GM23338 (cell line): Measurements from ENCODE around the gene KRTAP13-4. TPM values are rescaled to one million over a fixed set of nuclear protein-coding genes. Genes with fewer than 3 reads are reported as not detected.

Source experiments
- ATAC-seq: fragments of 200-7000 bp; cut with Tn5 transposase; 3 replicates; pipeline ENCODE4 v1.9.1; 2020
- DNase-seq: peaks from one replicate; pipeline ENCODE4 v3.0.0-alpha.2; 2015; ENCODE audit warnings: low spot score
- H2AFZ ChIP-seq: fragments of 200-600 bp; sonication (generic); 2 replicates; pipeline ENCODE4 v1.8.0; 2016; ENCODE audit warnings: antibody characterized with exemption, mild to moderate bottlenecking, moderate library complexity
- H3F3A ChIP-seq: fragments of 200-600 bp; sonication (generic); replicated peaks from 2 replicates; pipeline ENCODE4 v1.8.0; 2017; ENCODE audit warnings: antibody characterized with exemption, mixed run types, low read depth
- H3K27ac ChIP-seq: fragments of 200-600 bp; sonication (generic); 2 replicates; pipeline ENCODE4 v1.6.1; 2016; ENCODE audit warnings: low read depth
- H3K27me3 ChIP-seq: fragments of 200-600 bp; sonication (generic); 2 replicates; pipeline ENCODE4 v1.8.0; 2016; ENCODE audit warnings: mild to moderate bottlenecking, mixed run types, moderate library complexity; ENCODE audit not compliant: insufficient read depth
- H3K36me3 ChIP-seq: fragments of 200-600 bp; sonication (generic); 2 replicates; pipeline ENCODE4 v1.8.0; 2016; ENCODE audit warnings: mild to moderate bottlenecking; ENCODE audit not compliant: insufficient read depth
- H3K4me1 ChIP-seq: fragments of 200-600 bp; sonication (generic); 2 replicates; pipeline ENCODE4 v1.8.0; 2016; ENCODE audit warnings: mild to moderate bottlenecking, moderate library complexity; ENCODE audit not compliant: insufficient read depth
- H3K4me2 ChIP-seq: fragments of 200-600 bp; sonication (generic); 2 replicates; pipeline ENCODE4 v1.7.1; 2017; ENCODE audit warnings: mixed run types
- H3K4me3 ChIP-seq: fragments of 200-600 bp; sonication (generic); 2 replicates; pipeline ENCODE4 v1.6.1; 2016; ENCODE audit warnings: mixed run types
- H3K79me2 ChIP-seq: fragments of 200-600 bp; sonication (generic); replicated peaks from 2 replicates; pipeline ENCODE4 v1.8.0; 2017; ENCODE audit warnings: mild to moderate bottlenecking; ENCODE audit not compliant: insufficient read depth
- H3K9me2 ChIP-seq: fragments of 200-600 bp; sonication (generic); 2 replicates; pipeline ENCODE4 v1.8.0; 2017; ENCODE audit not compliant: insufficient read depth
- H4K20me1 ChIP-seq: fragments of 200-600 bp; sonication (generic); replicated peaks from 2 replicates; pipeline ENCODE4 v1.8.0; 2017; ENCODE audit warnings: mild to moderate bottlenecking; ENCODE audit not compliant: insufficient read depth
- H3K27ac Mint-ChIP-seq: 2 replicates; pipeline ENCODE4 v1.8.0; 2020; ENCODE audit warnings: inconsistent platforms, mild to moderate bottlenecking, moderate library complexity, mixed read lengths
- H3K27me3 Mint-ChIP-seq: 3 replicates; pipeline ENCODE4 v1.8.0; 2022; ENCODE audit warnings: low read depth, mild to moderate bottlenecking, moderate library complexity, mixed read lengths, inconsistent platforms; ENCODE audit not compliant: insufficient read depth, poor library complexity
- H3K36me3 Mint-ChIP-seq: 3 replicates; pipeline ENCODE4 v1.8.0; 2021; ENCODE audit warnings: low read depth, mild to moderate bottlenecking, inconsistent platforms, moderate library complexity, mixed read lengths
- H3K4me1 Mint-ChIP-seq: 3 replicates; pipeline ENCODE4 v1.8.0; 2020; ENCODE audit warnings: mild to moderate bottlenecking, inconsistent platforms, mixed read lengths
- H3K4me3 Mint-ChIP-seq: 3 replicates; pipeline ENCODE4 v1.8.0; 2021; ENCODE audit warnings: moderate library complexity, mild to moderate bottlenecking, inconsistent platforms, mixed read lengths
- H3K9me3 Mint-ChIP-seq: 3 replicates; pipeline ENCODE4 v1.8.0; 2020; ENCODE audit warnings: moderate library complexity, mild to moderate bottlenecking, inconsistent platforms, mixed read lengths
- ETS1 ChIP-seq: IDR thresholded peaks from 2 replicates; pipeline ENCODE4 v1.6.1; 2016; ENCODE audit warnings: antibody characterized with exemption
- NANOG ChIP-seq: IDR thresholded peaks from 2 replicates; pipeline ENCODE4 v1.6.1; 2016; ENCODE audit warnings: antibody characterized with exemption, borderline replicate concordance
- REST ChIP-seq: IDR thresholded peaks from one replicate; pipeline ENCODE4 v1.6.1; 2018; ENCODE audit warnings: antibody characterized with exemption; ENCODE audit not compliant: unreplicated experiment
- STAT1 ChIP-seq: IDR thresholded peaks from one replicate; pipeline ENCODE4 v1.6.1; 2016; ENCODE audit warnings: antibody characterized with exemption; ENCODE audit not compliant: unreplicated experiment
- ZNF114 ChIP-seq: fragments of 250-450 bp; sonication (Bioruptor Pico); IDR thresholded peaks from 2 replicates; pipeline ENCODE4 v1.5.0; 2020; ENCODE audit warnings: mild to moderate bottlenecking, moderate library complexity
- polyA plus RNA-seq: library from polyadenylated mRNA; unstranded; fragments of >200 nt; fragmentation: Nextera tagmentation; extraction: Ambion mirVana; gene quantifications from 2 replicates; pipeline ENCODE4 v1.2.1, GENCODE V29; 2016
- total RNA-seq: library from RNA; depleted of rRNA; stranded (reverse); fragments of >200 nt; shearing (Covaris generic); gene quantifications from 2 replicates; pipeline ENCODE4 v1.2.3, GENCODE V29; 2014; rRNA removed

KRTAP13-4 gene
- total and polyA plus RNA-seq, 2 experiments from 2014 or later: not detected

GRCh38 chr21:30479259-30479658 lies 49.2 kb downstream of the KRTAP13-4 start:
- DNase-seq: no peak
- H3K27ac Mint-ChIP-seq: no peak overlapping the region
- H3K4me1 ChIP-seq: no peaks in the 10 kb centered on the region
- no peak overlapping the region for H3K4me3 ChIP-seq
- no peaks in the 10 kb centered on the region for H3K9me3 Mint-ChIP-seq
- H4K20me1 ChIP-seq: no peaks in the 10 kb centered on the region
- H3K4me1 Mint-ChIP-seq: peaks cover 3% of the 10 kb centered on the region; the same call in 2 of the 3 replicates
- no peaks in the 10 kb centered on the region for H3K27me3 Mint-ChIP-seq
- ATAC-seq: no peak
- H3K36me3 Mint-ChIP-seq: no peaks in the 10 kb centered on the region
- no peaks in the 10 kb centered on the region for H3K9me2 ChIP-seq
- no peaks in the 10 kb centered on the region for H3K36me3 ChIP-seq
- no peak overlapping the region for H3K4me2 ChIP-seq
- H3K4me3 Mint-ChIP-seq: no peak overlapping the region
- H2AFZ ChIP-seq: no peak overlapping the region
- no peaks in the 10 kb centered on the region for H3K27me3 ChIP-seq
- no peaks in the 10 kb centered on the region for H3F3A ChIP-seq
- H3K79me2 ChIP-seq: no peaks in the 10 kb centered on the region
- TF ChIP-seq NANOG: no peak
- no peak overlapping the region for H3K27ac ChIP-seq

DNA sequence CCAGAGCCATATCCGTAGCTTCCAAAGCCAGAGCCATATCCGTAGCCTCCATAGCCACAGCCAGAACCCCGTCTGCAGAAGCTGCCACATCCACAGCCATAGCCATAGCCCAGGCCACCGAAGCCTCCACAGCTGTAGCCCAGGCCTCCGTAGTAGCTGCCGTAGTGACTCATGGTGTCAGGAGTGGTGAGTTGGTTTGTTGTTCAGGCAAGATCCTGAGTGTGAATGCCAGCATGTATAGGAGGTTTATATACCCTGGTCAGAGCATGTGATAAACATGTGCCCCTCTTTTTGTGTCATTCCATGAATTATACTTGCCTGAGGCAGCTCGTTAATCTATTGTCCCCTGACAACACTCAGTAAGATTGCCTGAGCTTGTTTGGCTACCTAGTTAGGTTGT lies 50.1 kb downstream of the KRTAP13-4 start, which contains the start of gene KRTAP19-1:
KRTAP19-1 (minus strand) TSS at position 223 of the 400 bp plus-strand sequence; CDS start at position 173, 50 bp downstream.
- Histone ChIP-seq H4K20me1 (no peaks in the 10 kb centered on the region), H3K27ac (no peak within 1 kb of the TSS), H3K4me2 (no peak within 1 kb of the TSS), H3K4me3 (no peak within 1 kb of the TSS), H2AFZ (no peak within 1 kb of the TSS), H3F3A (no peaks in the 10 kb centered on the region), H3K36me3 (no peaks in the 10 kb centered on the region), H3K27me3 (no peaks in the 10 kb centered on the region), H3K4me1 (no peaks in the 10 kb centered on the region), H3K79me2 (no peaks in the 10 kb centered on the region), H3K9me2 (no peaks in the 10 kb centered on the region)
- Mint-ChIP-seq H3K4me1 (peaks cover 3% of the 10 kb centered on the region; the same call in 2 of the 3 replicates), H3K4me3 (no peak within 1 kb of the TSS), H3K27ac (no peak within 1 kb of the TSS), H3K9me3 (peaks cover 5% of the 10 kb centered on the region; the same call in 1 of the 3 replicates), H3K27me3 (no peaks in the 10 kb centered on the region), H3K36me3 (0 out of 3 replicates have a peak, but pooled peaks cover 3% of the 10 kb centered on the region)
- DNase-seq: no peak
- ATAC-seq: no peak
- no peak for TF ChIP-seq STAT1
- TF ChIP-seq REST: no peak
- TF ChIP-seq ZNF114: no peak
- no peak for TF ChIP-seq ETS1

Other genes with a start within 250 kb of the KRTAP13-4 start
- gene CLDN8, start 214.1 kb upstream of the KRTAP13-4 start, total RNA-seq: not detected in 2 replicates
- gene CLDN8, start 214.1 kb upstream of the KRTAP13-4 start, polyA plus RNA-seq: not detected in 2 replicates
- not detected in 2 replicates for gene KRTAP24-1, start 147.3 kb upstream of the KRTAP13-4 start, total RNA-seq
- gene KRTAP24-1, start 147.3 kb upstream of the KRTAP13-4 start, polyA plus RNA-seq: not detected in 2 replicates
- not detected in 2 replicates for gene KRTAP25-1, start 140.7 kb upstream of the KRTAP13-4 start, total RNA-seq
- gene KRTAP25-1, start 140.7 kb upstream of the KRTAP13-4 start, polyA plus RNA-seq: not detected in 2 replicates
- not detected in 2 replicates for gene KRTAP26-1, start 109.9 kb upstream of the KRTAP13-4 start, total RNA-seq
- not detected in 2 replicates for gene KRTAP26-1, start 109.9 kb upstream of the KRTAP13-4 start, polyA plus RNA-seq
- not detected in 2 replicates for gene KRTAP27-1, start 92.5 kb upstream of the KRTAP13-4 start, total RNA-seq
- not detected in 2 replicates for gene KRTAP27-1, start 92.5 kb upstream of the KRTAP13-4 start, polyA plus RNA-seq
- gene KRTAP23-1, start 81.6 kb upstream of the KRTAP13-4 start, total RNA-seq: not detected in 2 replicates
- not detected in 2 replicates for gene KRTAP23-1, start 81.6 kb upstream of the KRTAP13-4 start, polyA plus RNA-seq
- not detected in 2 replicates for gene KRTAP13-2, start 57.9 kb upstream of the KRTAP13-4 start, total RNA-seq
- not detected in 2 replicates for gene KRTAP13-2, start 57.9 kb upstream of the KRTAP13-4 start, polyA plus RNA-seq
- not detected in 2 replicates for gene KRTAP13-1, start 34.2 kb upstream of the KRTAP13-4 start, total RNA-seq
- gene KRTAP13-1, start 34.2 kb upstream of the KRTAP13-4 start, polyA plus RNA-seq: not detected in 2 replicates
- gene KRTAP13-3, start 4.3 kb upstream of the KRTAP13-4 start, total RNA-seq: not detected in 2 replicates
- not detected in 2 replicates for gene KRTAP13-3, start 4.3 kb upstream of the KRTAP13-4 start, polyA plus RNA-seq
- not detected in 2 replicates for gene KRTAP15-1, start 10.1 kb downstream of the KRTAP13-4 start, total RNA-seq
- not detected in 2 replicates for gene KRTAP15-1, start 10.1 kb downstream of the KRTAP13-4 start, polyA plus RNA-seq
- not detected in 2 replicates for gene KRTAP19-1, start 50.1 kb downstream of the KRTAP13-4 start, total RNA-seq
- gene KRTAP19-1, start 50.1 kb downstream of the KRTAP13-4 start, polyA plus RNA-seq: not detected in 2 replicates
- not detected in 2 replicates for gene KRTAP19-2, start 57.2 kb downstream of the KRTAP13-4 start, total RNA-seq
- gene KRTAP19-2, start 57.2 kb downstream of the KRTAP13-4 start, polyA plus RNA-seq: not detected in 2 replicates
- not detected in 2 replicates for gene KRTAP19-3, start 61.8 kb downstream of the KRTAP13-4 start, total RNA-seq
- gene KRTAP19-3, start 61.8 kb downstream of the KRTAP13-4 start, polyA plus RNA-seq: not detected in 2 replicates
- gene KRTAP19-4, start 66.9 kb downstream of the KRTAP13-4 start, total RNA-seq: not detected in 2 replicates
- gene KRTAP19-4, start 66.9 kb downstream of the KRTAP13-4 start, polyA plus RNA-seq: not detected in 2 replicates
- gene KRTAP19-5, start 71.9 kb downstream of the KRTAP13-4 start, total RNA-seq: not detected in 2 replicates
- not detected in 2 replicates for gene KRTAP19-5, start 71.9 kb downstream of the KRTAP13-4 start, polyA plus RNA-seq
- not detected in 2 replicates for gene KRTAP19-6, start 111.6 kb downstream of the KRTAP13-4 start, total RNA-seq
- gene KRTAP19-6, start 111.6 kb downstream of the KRTAP13-4 start, polyA plus RNA-seq: not detected in 2 replicates
- gene KRTAP19-7, start 131.1 kb downstream of the KRTAP13-4 start, total RNA-seq: not detected in 2 replicates
- not detected in 2 replicates for gene KRTAP19-7, start 131.1 kb downstream of the KRTAP13-4 start, polyA plus RNA-seq
- gene KRTAP22-2, start 160.2 kb downstream of the KRTAP13-4 start, total RNA-seq: not detected in 2 replicates
- not detected in 2 replicates for gene KRTAP22-2, start 160.2 kb downstream of the KRTAP13-4 start, polyA plus RNA-seq
- gene KRTAP6-3, start 162.2 kb downstream of the KRTAP13-4 start, total RNA-seq: not detected in 2 replicates
- not detected in 2 replicates for gene KRTAP6-3, start 162.2 kb downstream of the KRTAP13-4 start, polyA plus RNA-seq
- gene KRTAP6-2, start 168.7 kb downstream of the KRTAP13-4 start, total RNA-seq: not detected in 2 replicates
- not detected in 2 replicates for gene KRTAP6-2, start 168.7 kb downstream of the KRTAP13-4 start, polyA plus RNA-seq
- not detected in 2 replicates for gene KRTAP22-1, start 170.9 kb downstream of the KRTAP13-4 start, total RNA-seq
- gene KRTAP22-1, start 170.9 kb downstream of the KRTAP13-4 start, polyA plus RNA-seq: not detected in 2 replicates
- not detected in 2 replicates for gene KRTAP6-1, start 183.7 kb downstream of the KRTAP13-4 start, total RNA-seq
- gene KRTAP6-1, start 183.7 kb downstream of the KRTAP13-4 start, polyA plus RNA-seq: not detected in 2 replicates
- not detected in 2 replicates for gene KRTAP20-1, start 186.2 kb downstream of the KRTAP13-4 start, total RNA-seq
- gene KRTAP20-1, start 186.2 kb downstream of the KRTAP13-4 start, polyA plus RNA-seq: not detected in 2 replicates
- gene KRTAP20-4, start 190.4 kb downstream of the KRTAP13-4 start, total RNA-seq: not detected in 2 replicates
- gene KRTAP20-4, start 190.4 kb downstream of the KRTAP13-4 start, polyA plus RNA-seq: not detected in 2 replicates
- not detected in 2 replicates for gene KRTAP20-2, start 205.0 kb downstream of the KRTAP13-4 start, total RNA-seq
- not detected in 2 replicates for gene KRTAP20-2, start 205.0 kb downstream of the KRTAP13-4 start, polyA plus RNA-seq
- not detected in 2 replicates for gene KRTAP20-3, start 212.6 kb downstream of the KRTAP13-4 start, total RNA-seq
- not detected in 2 replicates for gene KRTAP20-3, start 212.6 kb downstream of the KRTAP13-4 start, polyA plus RNA-seq